IPS-NIHi7 (cell line): Measurements from ENCODE around the gene EYA2.
"Not testable (repeated sequence)": the region's sequence is repeated elsewhere in the genome, so short reads cannot be mapped to it uniquely, and the experiment has no call there.

Experiments
- DNase-seq: peaks from one replicate; pipeline ENCODE4 v3.0.0; 2012; ENCODE audit warnings: mixed read lengths; ENCODE audit errors: extremely low spot score

EYA2 gene

DNA sequence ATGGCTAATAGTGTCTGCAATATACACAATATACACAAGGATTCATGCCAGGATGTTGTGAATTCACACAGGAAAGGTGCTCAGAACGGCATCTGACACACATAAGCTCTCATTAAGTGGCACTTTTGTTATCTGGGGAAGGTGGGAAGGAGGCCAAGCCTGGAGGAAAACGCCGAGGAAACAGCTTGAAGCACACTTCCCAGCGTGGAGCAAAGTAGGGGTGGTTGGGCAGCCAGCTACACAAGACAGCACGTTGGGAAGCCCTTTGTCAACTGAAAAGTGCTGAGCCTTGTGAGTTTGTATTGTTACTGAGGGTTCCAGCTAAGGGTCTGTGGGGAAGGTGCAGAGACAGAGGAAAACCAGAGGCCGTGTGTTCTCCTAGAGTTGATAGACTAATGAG is 280.9 kb downstream of the EYA2 start:
- no peak for DNase-seq

DNA sequence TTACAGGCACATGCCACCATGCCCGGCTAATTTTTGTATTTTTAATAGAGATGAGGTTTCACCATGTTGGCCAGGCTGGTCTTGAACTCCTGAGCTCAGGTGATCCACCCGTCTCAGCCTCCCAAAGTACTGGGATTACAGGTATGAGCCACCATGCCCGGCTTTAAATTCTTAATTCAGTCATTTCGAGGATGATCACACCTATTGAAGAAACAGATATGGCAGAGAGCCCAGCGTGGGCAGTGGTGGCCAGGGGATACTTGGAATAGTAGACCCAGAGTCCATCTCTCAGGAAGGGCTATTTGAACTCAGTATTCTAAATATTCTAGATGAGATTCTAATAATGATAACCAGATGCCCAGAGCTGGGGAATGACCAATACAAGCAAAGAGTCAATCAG is 281.6 kb downstream of the EYA2 start:
- DNase-seq: not testable (repeated sequence)

DNA sequence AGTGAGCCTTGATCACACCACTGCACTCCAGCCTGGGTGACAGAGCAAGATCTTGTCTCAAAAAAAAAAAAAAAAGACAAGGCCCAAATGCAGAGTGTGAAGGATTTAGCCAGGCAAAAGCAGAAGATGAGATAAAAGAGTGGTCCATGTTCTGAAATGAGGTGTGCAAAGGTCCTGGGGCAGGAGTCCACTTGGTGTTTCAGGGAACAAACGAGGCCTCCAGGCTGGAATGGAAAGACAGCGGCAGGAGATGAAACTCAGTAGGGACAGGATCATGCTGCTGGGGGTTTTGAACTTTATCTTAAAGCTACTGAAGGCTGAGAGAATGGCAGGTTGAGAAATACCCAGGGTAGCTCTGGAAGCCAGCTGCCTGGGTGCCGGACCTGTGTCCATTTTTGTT is 283.6 kb downstream of the EYA2 start:
- no peak for DNase-seq

DNA sequence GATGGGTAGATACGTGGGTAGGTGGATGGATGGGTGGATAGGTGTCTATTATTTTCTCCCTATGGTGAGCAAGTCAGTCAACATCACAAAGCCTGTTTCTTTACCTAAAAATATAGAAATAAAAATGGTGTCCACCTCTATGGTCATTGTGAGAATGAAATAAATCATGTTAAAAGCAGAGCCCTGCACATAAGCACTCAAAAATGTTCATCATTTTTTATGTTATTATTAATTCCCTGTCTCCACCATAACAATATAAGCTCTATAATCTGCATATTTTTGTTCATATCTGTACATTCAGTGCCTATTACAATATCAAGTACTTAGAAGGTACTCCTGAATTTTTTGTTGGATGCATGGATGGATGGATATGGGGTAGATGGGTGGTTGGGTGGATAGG is 284.2 kb downstream of the EYA2 start:
- no peak for DNase-seq

DNA sequence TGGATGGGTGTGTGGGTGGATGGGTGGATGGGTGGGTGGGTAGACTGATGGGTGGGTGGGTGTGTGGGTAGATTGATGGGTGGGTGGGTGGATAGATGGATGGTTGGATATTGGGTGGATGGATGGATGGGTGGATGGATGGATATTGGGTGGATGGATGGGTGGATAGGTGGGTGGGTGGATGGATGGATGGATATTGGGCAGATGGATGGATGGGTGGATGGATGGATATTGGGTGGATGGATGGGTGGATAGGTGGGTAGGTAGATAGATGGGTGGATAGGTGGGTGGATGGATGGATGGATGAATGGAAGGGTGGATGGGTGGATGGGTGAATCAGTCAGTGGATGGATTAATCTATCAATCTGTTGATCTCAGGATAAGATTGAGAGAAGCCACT is 284.6 kb downstream of the EYA2 start:
- no peak for DNase-seq

DNA sequence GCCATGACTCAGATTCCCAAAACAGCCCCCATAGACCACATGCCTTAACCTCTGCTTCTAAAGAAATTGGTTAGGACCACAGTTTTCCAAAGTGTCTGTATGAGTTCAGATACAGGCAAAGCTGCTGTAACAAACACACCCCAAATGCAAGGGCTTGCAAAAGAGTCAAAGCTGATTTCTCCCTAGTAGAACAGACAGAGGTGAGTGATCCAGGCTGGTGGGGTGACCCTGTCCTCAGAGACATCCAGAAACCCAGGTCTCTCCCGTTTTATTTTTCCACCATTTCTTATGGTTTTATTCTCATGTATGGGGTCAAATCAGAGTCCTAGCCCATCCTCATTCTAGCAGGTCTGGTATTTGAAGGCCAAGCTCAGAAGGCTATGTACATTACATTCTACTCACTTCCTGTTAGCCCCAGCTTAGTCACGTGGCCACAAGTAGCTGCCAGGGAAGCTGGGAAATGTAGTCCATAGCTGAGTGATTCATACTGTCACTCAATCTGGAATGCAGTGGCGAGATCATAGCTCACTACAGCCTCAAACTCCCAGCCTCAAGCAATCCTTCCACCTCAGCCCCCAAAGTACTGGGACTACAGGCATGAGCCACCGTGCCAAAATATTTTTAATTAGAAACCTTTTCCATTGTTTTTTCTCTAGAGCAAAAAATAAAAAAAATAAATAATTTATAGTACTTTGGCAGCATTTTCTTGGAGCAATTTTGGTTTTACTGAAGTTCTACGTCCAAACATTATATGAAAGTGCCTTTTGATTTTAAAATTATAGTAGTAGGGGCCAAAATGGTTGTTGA is 286.6 kb downstream of the EYA2 start:
- DNase-seq: peak; percentile 76

DNA sequence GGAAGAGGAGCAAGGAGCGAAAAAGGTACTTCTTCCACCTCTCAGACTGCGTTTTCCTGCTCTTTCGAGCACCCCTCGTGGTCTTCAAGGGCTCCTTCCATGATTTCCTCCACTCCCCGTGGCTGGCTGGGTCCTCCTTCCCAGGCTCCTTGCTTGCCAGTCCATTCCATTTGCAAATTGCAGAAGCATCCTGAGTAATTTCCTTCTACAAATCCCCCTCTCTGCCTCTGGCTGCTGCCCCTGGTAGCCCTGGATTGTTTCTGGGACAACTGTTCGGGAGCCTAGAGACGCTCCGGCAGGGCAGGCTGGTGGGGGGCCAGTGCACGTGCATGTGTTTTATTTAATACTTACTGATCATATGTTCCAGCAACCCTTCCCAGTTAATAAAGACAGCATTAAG is 288.7 kb downstream of the EYA2 start:
- DNase-seq: no peak

DNA sequence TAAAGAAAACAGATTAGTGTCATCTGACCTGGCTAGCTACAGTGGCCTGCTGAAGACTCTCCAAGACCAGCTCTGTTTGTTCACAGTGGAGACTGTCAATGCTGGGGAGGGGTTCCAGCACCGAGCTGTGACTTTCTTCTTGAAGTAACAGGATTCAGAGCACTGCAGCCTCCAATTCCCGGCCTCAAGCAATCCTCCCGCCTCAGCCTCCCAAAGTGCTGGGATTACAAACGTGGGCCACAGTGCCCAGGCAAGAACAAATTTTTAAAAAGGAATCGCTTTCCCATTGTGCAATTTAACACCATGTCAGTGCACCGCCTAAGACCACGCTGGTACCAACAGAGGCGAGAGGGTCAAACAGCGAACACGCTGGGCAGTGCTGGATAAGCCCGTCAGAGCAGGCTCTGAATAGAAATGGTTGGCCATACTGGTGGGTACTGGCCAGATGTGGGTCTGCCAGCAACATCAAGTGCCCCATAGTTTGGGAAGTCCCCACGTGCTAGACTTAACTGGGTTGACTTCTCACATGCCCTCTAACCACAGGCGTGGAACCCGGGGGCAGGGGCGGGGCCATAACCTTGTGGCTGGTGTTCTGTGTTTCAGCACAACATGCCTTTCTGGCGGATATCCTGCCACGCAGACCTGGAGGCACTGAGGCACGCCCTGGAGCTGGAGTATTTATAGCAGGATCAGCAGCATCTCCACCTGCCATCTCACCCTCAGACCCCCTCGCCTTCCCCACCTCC is 293.0 kb downstream of the EYA2 start:
- no peak for DNase-seq

DNA sequence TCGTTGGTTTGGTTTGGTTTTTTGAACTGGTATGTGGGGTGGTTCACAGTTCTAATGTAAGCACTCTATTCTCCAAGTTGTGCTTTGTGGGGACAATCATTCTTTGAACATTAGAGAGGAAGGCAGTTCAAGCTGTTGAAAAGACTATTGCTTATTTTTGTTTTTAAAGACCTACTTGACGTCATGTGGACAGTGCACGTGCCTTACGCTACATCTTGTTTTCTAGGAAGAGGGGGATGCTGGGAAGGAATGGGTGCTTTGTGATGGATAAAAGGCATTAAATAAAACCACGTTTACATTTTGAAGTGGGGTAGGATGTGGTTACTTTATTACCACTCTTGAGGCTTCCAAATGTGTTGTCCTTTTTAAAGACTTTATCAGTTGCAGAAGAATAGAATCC is 293.9 kb downstream of the EYA2 start:
- DNase-seq: no peak

DNA sequence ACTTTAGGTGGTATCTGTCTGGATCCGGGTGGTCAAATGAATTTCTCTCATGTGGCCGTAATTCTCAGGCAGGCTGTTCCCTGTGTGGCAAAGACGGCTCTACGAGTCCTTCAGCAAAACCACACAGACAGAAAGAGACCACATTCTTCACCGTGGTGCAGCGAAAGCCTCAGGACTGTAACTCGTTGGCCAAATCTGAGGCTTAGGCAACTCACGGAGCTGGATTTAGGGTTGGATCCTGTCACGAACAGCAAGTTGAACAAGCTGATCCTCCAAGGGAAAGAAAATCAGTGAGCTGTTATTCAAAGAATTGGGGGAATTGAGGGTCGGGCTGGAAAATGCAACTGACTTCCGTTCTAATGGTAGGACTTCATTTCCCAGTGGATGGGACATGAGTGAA is 294.4 kb downstream of the EYA2 start:
- DNase-seq: no peak

DNA sequence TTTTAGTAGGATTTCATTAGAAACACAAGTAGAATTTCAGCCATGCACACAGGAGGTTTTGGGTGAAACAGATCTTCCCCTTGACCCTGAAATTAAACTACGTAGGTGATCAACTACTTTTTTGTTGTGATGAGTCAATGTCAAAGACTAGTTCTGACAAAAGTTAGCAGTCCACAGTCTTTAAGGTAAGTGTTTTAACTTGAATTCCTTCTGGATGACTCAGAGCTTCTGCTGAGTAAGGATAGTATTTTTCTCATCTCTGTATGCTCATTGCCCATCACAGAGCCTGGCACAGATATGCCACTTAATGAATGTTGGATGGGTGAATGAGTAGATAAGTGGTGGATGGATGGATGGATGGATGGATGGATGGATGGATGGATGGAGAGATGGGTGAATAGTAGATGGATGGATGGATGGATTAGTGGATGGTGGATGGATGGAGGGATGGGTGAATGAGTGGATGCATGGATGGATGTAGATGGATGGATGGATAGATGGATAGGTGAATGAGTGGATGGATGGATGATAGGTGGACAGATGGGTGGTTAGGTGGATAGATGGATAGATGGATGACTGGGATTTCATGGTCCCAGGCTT is 296.5 kb downstream of the EYA2 start:
- no peak for DNase-seq

DNA sequence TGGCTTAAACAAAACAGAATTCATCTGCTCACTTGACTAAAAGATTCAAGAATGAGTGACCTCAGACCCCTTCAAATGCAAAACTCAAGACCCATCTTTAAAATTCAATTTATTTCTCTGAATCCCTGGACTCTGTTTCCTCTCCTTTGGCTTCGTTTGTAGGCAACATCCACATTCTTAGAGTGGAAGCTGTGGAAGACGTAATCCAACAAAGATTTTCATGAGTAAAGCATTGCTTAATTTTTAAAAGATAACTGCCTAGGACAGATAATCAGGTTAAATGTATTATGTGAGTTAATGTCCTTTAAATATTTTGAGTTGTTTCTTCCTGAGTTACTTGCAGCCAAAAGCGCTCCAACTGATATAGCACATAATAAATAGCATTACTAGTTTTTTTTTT is 297.3 kb downstream of the EYA2 start:
- no peak for DNase-seq

DNA sequence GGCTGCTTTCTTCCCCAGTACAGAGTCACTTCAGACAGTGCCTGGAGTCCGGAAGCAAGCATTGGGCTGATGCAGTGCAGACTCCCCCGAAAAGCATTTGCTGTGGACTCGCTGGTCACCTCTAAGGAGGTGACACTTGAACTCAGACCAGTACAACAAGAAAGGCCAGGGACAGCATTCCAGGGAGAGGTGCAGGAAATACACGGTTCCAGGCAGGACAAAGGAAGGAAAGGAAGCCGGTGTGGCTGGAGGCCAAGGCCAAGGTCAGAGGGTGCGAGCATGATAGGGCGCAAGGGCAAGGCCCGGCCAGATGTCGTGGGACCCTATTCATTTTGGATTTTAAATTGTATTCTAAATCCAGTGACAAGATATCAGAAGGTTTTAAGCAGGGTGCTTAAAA is 300.9 kb downstream of the EYA2 start:
- no peak for DNase-seq

DNA sequence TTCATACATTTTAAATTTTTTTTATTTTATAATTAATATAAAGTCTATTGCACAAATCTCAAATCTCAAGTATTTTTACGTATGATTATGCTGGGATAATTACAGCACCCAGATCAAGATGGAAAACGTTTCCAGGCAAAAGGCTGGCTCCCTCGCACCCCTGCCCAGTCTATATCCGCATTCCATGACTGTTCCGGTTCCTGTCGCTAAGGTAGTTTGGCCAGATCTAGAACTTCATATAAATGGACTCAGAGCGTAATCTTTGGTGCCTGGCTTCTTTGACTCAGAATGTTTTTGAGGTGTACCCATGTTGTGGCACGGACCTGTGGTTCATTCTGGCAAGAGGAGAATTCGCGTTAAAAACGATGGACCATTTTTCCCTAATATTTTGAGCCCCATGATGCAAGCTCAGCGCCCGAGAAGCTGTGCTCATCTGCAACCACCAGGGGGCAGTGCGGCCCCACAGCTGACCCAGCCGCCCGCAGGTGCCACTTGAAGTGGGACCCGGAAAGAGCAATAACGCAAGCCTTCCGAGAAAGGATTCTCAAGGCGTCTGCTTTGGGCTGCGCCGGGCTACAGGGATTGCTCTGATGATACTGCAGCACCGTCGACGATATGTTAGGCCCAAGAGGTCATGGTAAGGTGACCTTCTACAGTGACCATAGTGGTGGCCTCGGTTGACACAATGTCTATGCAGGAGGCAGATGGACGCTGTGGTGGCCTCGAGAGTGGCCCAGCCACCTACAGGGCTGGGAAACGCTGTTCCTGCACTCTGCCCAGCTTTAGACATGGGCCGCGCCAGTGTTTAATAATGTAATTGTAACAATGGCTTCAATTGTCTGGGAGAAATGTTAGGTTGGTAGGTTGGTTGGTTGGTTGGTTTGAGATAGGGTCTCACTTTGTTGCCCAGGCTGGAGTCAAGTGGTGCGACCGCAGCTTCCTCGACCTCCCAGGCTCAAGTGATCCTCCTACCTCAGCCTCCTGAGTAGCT is 301.7 kb downstream of the EYA2 start:
- DNase-seq: peak; percentile 89

DNA sequence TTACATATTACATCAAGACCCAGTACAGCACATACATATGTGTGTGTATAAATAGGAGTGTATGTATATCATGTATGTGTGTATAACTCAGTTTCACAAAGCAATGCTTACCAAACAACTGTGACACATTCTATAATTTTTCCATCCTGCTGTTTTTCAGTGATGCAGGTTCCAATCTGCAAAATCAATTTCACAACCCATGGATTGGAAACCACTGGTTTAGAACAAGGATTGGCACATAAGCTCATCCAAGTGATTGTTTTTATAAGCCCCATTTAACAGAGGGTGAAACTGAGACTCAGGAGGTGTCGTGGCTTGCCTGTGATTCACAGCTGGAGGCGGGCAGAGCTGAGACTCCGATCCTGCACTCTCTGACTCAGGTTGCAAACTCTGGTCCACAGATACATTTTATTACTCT is 303.6 kb downstream of the EYA2 start:
- no peak for DNase-seq

DNA sequence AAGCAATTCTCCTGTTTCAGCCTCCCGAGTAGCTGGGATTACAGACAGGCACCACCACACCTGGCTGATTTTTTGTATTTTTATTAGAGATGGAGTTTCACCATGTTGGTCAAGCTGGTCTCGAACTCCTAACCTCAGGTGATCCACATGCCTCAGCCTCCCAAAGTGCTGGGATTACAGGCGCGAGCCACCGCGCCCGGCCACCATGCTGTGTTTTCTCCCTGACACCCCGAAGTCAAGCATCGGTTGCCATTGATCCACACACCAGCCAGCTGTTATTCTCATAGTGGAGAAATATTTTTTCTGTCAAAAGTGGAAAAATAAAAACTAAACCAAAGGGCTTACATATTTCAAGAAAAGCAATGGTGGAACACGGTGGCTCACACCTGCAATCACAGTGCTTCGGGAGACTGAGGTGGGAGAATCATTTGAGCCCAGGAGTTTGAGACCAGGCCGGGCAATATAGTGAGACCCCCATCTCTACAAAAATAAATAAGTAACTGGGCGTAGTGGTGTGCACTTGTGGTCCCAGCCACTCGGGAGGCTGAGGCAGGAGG is 304.4 kb downstream of the EYA2 start:
- DNase-seq: no peak

DNA sequence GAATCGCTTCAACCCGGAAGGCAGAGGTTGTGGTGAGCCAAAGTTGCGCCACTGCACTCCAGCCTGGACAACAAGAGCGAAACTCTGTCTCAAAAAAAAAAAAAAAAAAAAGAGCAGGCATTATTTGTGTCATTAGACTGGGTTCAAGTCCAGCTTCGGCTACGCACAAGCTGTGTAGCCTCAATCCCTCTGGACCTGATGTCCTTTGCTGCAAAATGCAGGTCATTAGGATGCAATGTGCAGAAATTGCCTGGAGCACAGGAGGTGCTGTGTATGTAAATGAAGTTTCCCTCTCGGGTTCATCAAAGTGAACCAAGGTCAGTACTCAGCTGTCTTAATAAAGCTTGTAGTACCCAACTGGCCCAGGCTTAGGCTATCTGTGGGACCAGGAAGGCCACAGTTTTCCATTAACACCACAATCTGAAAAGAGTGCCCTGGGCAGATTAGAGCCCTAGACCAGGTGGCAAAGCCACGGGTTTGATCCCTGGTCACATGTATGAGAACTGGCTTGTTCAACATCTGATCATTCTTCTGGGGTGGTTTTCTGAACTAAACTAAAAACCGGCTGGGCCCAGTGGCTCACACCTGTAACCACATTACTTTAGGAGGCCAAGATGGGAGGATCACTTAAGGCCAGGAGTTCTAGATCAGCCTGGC is 306.6 kb downstream of the EYA2 start:
- DNase-seq: no peak

DNA sequence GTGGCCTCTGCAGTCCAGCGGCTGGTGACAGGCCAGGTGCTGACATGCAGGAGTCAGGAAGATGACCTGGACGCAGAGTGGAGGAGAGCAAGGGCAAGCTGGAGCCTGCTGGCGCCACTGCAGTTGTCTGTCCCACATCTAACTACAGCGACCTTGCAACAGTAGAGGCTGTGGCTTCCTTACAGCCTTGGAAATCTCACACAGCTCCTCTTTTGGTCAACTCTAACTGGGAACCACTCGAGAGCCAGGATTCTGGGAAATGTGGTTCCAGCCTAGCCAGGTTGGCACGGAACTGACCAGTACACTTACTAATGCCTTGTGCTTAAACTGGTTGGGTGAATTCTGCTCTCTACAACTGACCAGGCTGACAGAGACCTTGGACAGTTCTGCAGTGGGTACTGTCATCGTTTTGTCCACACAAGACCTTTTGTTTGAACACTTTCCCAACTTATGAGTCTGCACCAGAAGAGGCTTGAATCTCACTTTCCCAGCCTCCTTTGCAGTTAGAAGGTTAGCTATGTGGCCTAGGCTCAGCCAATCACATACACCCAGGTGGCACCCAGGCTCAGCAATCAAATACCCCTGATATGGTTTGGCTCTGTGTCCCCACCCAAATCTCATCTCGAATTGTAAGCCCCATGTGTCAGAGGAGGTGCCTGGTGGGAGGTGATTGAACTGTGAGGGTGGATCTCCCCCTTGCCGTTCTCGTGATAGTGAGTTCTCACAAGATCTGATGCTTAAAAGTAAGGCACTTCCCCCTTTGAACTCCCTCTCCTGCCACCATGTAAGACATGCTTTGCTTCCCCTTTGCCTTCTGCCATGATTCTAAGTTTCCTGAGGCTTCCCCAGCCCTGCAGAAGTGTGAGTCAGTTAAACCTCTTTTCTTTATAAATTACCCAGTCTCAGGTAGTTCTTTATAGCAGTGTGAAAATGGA is 308.4 kb downstream of the EYA2 start:
- no peak for DNase-seq

DNA sequence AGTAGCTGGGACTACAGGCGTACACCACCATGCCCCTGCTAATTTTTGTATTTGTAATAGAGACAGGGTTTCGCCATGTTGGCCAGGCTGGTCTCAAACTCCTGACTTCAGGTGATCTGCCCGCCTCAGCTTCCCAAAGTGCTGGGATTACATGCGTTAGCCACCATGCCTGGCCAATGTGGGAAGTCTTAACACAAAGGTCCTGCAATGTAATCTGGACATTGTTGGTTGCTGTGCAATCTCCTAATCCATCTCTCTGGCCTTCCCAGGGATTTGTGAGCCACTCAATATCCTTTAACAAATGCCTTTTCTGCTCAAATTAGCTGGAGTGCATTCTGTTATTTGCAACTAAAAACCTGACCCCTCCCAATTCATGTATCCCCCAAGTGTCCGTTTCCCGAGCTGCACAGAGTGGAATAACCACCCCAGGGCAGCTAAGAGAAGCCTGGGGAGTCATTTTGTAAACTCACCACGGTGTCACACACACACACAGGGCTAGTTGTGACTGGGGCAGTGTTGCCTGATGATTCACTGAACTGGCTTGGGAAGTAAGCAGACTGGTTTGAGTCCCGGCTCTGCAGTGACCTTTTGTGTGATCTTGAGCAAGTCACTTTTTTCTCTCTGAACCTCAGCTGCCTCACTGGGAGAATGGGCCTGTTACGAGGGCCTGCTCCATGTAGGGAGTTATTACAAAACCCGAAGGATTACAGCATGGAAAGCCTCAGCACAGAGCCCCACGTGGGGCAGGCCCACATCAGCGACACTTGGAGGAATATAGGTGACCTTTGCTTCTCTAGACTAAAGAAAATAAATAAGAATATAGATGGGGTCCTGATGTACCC is 309.6 kb downstream of the EYA2 start:
- DNase-seq: no peak
